ENCODE measurements around the gene SDHC. TPM values are rescaled to one million over a fixed set of nuclear protein-coding genes. Genes with fewer than 3 reads are reported as not detected.
A peak's percentile ranks its signal among the peaks of the same experiment; 100 is the strongest.

Gene SDHC
- total and polyA plus RNA-seq, 2 of the 13 experiments (the other 11 are each of a cell fraction or from before 2014, with no cell fraction given) = 27.1 to 229 TPM

DNA sequence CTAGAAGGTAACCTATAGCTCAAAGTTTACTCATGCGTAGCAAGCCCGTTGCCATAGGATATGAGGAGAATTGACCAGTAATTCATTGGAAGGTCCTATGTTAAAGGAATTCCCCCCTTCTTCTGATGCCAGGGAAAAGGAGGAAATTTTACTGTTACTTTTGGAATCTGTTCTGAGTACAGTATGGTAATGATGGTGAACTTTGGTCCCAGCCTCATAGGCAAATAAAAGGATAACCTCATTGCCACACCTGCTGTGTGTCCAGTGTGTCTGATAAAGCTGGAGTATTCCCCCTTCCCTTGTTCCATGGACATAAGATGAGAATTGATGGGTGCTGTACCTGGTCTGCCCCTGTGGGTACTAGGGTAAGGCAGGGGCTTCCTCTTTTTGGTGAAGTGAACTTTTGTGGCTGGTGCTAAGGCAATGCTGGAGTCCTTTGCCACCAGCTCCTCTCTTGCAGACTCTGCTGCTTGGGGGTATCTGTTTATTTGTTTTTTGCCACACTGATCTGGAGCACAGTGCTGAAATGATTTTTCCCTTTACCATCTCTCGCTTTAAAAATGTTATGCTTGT is 26.6 kb upstream of the SDHC start (continued):
- 0 out of 2 replicates have a peak, but pooled peaks have one; percentile 14 for TF ChIP-seq SALL1 (CRISPR knock-in tag; IDR thresholded peaks at IDR 0.05)
- TF ChIP-seq, protein P1, sequence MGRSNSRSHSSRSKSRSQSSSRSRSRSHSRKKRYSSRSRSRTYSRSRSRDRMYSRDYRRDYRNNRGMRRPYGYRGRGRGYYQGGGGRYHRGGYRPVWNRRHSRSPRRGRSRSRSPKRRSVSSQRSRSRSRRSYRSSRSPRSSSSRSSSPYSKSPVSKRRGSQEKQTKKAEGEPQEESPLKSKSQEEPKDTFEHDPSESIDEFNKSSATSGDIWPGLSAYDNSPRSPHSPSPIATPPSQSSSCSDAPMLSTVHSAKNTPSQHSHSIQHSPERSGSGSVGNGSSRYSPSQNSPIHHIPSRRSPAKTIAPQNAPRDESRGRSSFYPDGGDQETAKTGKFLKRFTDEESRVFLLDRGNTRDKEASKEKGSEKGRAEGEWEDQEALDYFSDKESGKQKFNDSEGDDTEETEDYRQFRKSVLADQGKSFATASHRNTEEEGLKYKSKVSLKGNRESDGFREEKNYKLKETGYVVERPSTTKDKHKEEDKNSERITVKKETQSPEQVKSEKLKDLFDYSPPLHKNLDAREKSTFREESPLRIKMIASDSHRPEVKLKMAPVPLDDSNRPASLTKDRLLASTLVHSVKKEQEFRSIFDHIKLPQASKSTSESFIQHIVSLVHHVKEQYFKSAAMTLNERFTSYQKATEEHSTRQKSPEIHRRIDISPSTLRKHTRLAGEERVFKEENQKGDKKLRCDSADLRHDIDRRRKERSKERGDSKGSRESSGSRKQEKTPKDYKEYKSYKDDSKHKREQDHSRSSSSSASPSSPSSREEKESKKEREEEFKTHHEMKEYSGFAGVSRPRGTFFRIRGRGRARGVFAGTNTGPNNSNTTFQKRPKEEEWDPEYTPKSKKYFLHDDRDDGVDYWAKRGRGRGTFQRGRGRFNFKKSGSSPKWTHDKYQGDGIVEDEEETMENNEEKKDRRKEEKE (IDR thresholded peaks at IDR 0.05) = no peak

DNA sequence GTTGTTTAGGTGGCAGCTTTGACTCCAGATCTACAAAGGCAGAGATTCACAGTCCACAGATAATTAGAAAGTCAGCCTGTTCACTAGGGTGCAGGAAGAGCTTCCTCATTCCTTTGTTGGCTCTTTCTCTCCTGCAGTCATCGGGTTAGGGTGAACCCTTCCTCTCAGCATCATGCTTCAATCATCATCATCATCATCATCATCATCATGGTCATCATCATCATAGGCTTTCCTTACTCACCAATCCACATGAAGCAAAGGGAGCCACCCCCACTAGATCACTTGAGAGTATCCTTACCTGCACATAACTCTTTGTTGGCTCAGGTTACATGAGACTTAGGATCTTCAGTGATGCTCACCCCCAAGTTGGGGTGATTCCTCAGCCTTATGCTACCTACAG is 23.4 kb upstream of the SDHC start:
- 83% methylated on average over 1 of the region's 1 CpG for WGBS (ENCODE audit: low lambda C conversion rate)
- Histone ChIP-seq H3K4me1 (ENCODE audit: insufficient read depth, low read length) (peaks cover 36% of the 10 kb centered on the region), H3K9ac (ENCODE audit: insufficient read depth, low read depth, low read length) (no peak overlapping the region), H2AFZ (ENCODE audit: low read length) (no peak overlapping the region), H3K4me2 (ENCODE audit: low read depth, low read length) (0 out of 2 replicates have a peak overlapping the region, but pooled peaks have one; percentile 45), H3K79me2 (ENCODE audit: insufficient read depth, low read length) (no peaks in the 10 kb centered on the region), H3K27ac (ENCODE audit: extremely low read length, insufficient read depth, low read length) (no peak overlapping the region), H3K9me3 (ENCODE audit: low read length) (no peaks in the 10 kb centered on the region), H3K27me3 (ENCODE audit: control insufficient read depth in 1 of 2, insufficient read depth in 2 of 2, low read length in 2 of 2) (no peaks in the 10 kb centered on the region; a peak in 1 of 5 replicates), H3K36me3 (replicated peaks in 1 of 2; ENCODE audit: control insufficient read depth in 1 of 2, insufficient read depth in 2 of 2, low read length in 2 of 2) (no peaks in the 10 kb centered on the region), H3K4me3 (replicated peaks in 1 of 3; ENCODE audit: insufficient read depth in 1 of 3, low read depth in 2 of 3, low read length in 3 of 3) (no peak overlapping the region), H4K20me1 (ENCODE audit: insufficient read depth, low read length) (no peaks in the 10 kb centered on the region)
- DNase-seq (ENCODE audit: low spot score) (no peak), ATAC-seq (no peak), FAIRE-seq (no peak)
- TF ChIP-seq, protein P2, sequence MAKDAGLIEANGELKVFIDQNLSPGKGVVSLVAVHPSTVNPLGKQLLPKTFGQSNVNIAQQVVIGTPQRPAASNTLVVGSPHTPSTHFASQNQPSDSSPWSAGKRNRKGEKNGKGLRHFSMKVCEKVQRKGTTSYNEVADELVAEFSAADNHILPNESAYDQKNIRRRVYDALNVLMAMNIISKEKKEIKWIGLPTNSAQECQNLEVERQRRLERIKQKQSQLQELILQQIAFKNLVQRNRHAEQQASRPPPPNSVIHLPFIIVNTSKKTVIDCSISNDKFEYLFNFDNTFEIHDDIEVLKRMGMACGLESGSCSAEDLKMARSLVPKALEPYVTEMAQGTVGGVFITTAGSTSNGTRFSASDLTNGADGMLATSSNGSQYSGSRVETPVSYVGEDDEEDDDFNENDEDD (CRISPR knock-in tag; IDR thresholded peaks at IDR 0.05; ENCODE audit: borderline replicate concordance) = no peak
- TF ChIP-seq CREB1 (IDR thresholded peaks at IDR 0.05) (peak; percentile 77), CREB1 (CRISPR knock-in tag; IDR thresholded peaks at IDR 0.05) (no peak)
- intact Hi-C loops (cut with micrococcal nuclease; ENCODE audit: unreplicated experiment) (loop anchor here (1.0 to 2.0 kb wide), 3 partner anchors 60 to 81 kb away; partner anchors contain the start of gene TOMM40L), in situ Hi-C loops (cut with HindIII; ENCODE audit: extremely low pct_ligation_motif_present, low pct_unique_long_range_greater_than_20kb) (loop anchor here (5.0 kb wide), 1 partner anchor 63 kb away; the partner anchor contains the start of gene TOMM40L)
- ChIA-PET POLR2A (interaction anchor here (0.8 to 2.5 kb wide), 6 partner anchors 23 to 82 kb away, joined by 3 to 17 read pairs (median 6); partner anchors contain the start of genes SDHC and TOMM40L), CTCF (ENCODE audit: low intra/inter-chr PET ratio, low total read pairs) (interaction anchor here (0.8 to 3.2 kb wide), 4 partner anchors 60 to 98 kb away, joined by 8 to 36 read pairs (median 17); partner anchors contain the start of gene TOMM40L)
- no TSS peak for BruUV-seq (replicated peaks)
